Adipose tissue (tissue), 3 donors: Measurements from ENCODE around the gene RUBCNL. TPM values are rescaled to one million over a fixed set of nuclear protein-coding genes. Genes with fewer than 3 reads are reported as not detected.
"Not testable (repeated sequence)": the region's sequence is repeated elsewhere in the genome, so short reads cannot be mapped to it uniquely, and the experiment has no call there.

Experiments
- H3K27ac ChIP-seq: one replicate; pipeline ENCODE4 v1.5.1; 2013; ENCODE audit warnings: low read depth, low read length
- WGBS, 3 donors: extraction: QIAGEN DNeasy Blood & Tissue Kit; methylation state at CpG; one replicate each; pipeline ENCODE4 v1.1.7; 2013; 5-methylcytosine and 5-hydroxymethylcytosine counted together
- polyA plus RNA-seq, 3 donors: library from polyadenylated mRNA; stranded (reverse); fragments of 200-250 nt; gene quantifications; one replicate each; pipeline ENCODE4 v1.2.3, GENCODE V29; 2013
- donor health status: healthy with polysubstance abuse.
- donor health status: Bipolar disorder and iron deficiency.
- donor health status: healthy.

RUBCNL gene
- polyA plus RNA-seq, 3 donors, result 0.35 to 3.0 (median 3.0) TPM

DNA sequence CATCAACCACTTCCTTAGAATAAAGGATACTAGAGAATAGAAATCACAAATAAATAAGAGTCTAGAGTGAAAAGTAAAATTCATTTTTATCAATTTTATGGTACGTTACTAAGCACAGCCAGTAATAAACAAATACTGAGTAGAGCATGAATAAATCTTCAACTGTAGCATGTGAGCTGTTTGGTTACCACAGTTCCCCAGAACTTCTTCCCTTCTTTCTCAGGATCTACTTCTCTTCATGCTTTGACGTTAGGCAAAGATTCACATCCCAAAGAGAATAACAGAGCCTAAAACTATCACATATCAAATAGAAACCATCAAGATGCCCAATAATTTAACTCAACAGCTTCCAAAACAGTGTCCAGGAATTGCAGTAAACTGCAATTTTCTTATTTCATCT, 7.4 kb downstream of the RUBCNL start:
- WGBS, 3 donors, result 60 to 80% (median 64%) methylated on average over 2 of the region's 2 CpGs
- H3K27ac ChIP-seq, result no peak overlapping the region

GRCh38 chr13:46378411-46378810, 8.6 kb downstream of the RUBCNL start:
- no peak overlapping the region for H3K27ac ChIP-seq
- WGBS, 3 donors, result 52 to 94% (median 68%) methylated on average over 2 of the region's 2 CpGs

DNA sequence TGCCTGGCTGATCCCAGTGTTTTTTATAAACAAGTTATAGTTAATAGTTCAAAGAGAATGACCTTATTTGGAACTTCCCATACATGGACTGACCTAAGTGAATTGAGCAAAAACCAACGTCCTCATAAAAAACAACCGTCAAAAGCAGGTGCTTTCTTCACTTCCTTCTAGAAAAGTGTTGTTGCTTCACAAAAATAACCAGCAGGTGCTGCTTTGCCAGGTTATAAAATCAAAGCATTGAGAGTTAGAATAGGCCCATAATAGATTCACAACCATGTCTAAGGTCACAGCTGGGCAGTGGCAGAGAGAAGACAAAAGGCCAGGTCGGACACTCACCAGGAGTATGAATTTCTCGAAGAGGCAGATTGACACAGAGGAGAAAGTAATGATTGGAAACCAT, 9.5 kb downstream of the RUBCNL start:
- WGBS, 3 donors, result 70 to 83% (median 73%) methylated on average over 4 of the region's 4 CpGs
- no peak overlapping the region for H3K27ac ChIP-seq

DNA sequence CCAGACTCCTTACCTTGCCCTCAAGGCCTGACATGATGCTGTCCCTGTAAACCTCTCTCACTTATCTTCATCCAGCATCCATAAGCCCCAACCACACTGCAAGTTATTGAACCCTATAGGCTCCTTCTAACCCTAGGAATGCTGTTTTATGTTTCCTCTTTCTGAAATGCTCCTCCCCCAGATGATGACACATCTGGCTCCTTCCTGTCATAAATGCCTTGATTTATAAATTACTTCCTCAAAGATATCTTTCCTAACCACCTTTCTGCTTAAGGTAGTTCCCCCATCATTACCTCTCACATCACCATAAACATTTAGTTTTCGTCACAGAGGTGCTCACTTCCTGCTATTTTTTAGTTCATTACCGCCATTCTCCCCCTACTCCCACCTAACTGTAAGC, 12.3 kb downstream of the RUBCNL start:
- 55 to 81% (median 60%) methylated on average over 2 of the region's 2 CpGs for WGBS, 3 donors
- no peak overlapping the region for H3K27ac ChIP-seq

GRCh38 chr13:46373623-46374022, 13.4 kb downstream of the RUBCNL start:
- 50 to 60% (median 60%) methylated on average over 1 of the region's 1 CpG for WGBS, 3 donors
- H3K27ac ChIP-seq, result no peak overlapping the region

- WGBS, 3 donors, result 90 to 95% (median 94%) methylated on average over 8 of the region's 8 CpGs
- H3K27ac ChIP-seq, result not testable (repeated sequence)
These were observed 14.1 kb downstream of the RUBCNL start for GRCh38 chr13:46372938-46373337.

DNA sequence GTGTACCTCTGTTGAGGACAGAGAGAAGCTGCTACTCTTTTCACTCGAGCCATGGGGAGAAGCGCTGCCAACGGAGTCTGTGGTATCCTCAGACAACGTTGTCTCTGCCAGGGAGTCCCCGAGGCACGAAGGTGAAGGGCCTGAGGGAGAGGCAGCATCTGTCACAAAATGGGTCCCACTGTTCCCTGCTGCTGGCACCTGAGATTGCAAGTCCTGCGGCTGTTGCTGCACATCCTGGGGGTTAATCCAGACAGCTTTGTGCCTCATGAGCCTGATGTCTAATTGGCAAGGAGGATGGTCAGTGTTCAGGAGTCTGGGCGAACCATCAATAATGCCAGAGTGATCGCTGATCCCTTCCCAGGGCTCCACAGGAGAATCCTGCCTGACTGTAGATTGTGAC, 15.0 kb downstream of the RUBCNL start:
- no peak overlapping the region for H3K27ac ChIP-seq
- WGBS, 3 donors, result 89 to 98% (median 93%) methylated on average over 9 of the region's 9 CpGs

GRCh38 chr13:46369506-46370277, 17.4 kb downstream of the RUBCNL start:
- WGBS, 3 donors, result 17 to 69% (median 20%) methylated on average over 4 of the region's 4 CpGs
- peak overlapping the region; percentile 9 for H3K27ac ChIP-seq

GRCh38 chr13:46367617-46368327, 19.3 kb downstream of the RUBCNL start:
- whole genome bisulfite sequencing, 3 donors, result 77 to 85% (median 81%) methylated on average over 3 of the region's 3 CpGs

GRCh38 chr13:46361276-46361934, 25.6 kb downstream of the RUBCNL start:
- WGBS, 3 donors, result 59 to 83% (median 79%) methylated on average over 7 of the region's 7 CpGs
- no peak overlapping the region for H3K27ac ChIP-seq

More at GRCh38 chr13:46367617-46368327, 19.3 kb downstream of the RUBCNL start:
- H3K27ac ChIP-seq, result no peak overlapping the region

GRCh38 chr13:46360604-46361003, 26.4 kb downstream of the RUBCNL start:
- WGBS, 3 donors, result 87 to 94% (median 90%) methylated on average over 3 of the region's 3 CpGs
- H3K27ac ChIP-seq, result no peak overlapping the region

GRCh38 chr13:46359714-46360113, 27.3 kb downstream of the RUBCNL start:
- 61 to 87% (median 70%) methylated on average over 1 of the region's 1 CpG for WGBS, 3 donors
- H3K27ac ChIP-seq, result no peak overlapping the region

DNA sequence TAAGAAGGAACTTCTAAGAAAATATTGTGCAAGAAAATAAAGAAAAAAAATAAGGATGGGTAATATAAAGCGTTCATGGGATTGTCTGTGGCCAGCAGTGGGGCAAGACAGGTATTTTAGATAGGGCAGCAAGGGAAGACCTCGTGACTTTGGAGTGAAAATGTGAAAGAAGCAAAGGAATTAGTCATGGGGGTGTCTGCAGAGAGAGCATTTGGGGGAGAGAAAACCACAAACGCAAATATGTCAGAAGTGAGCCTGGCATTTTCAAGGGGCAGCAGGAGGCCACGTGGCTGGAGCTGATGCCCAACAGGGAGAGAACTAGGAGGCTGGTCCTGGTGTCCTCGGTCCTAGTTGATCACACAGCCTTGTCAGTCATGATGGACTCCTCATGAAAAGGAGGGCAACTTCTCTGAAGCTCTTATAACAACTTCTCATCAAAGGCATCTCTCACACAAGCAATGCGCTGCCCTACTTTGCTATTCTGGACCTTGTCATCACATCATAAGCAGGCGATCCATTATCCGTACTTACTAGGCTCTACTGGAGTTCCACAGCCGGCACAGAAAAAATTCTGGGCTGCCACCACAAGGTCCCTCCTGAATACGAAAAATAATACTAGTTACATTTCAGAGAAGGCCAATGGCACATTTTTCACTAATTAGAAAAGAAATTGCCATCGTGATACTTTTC, 31.0 kb downstream of the RUBCNL start:
- H3K27ac ChIP-seq, result no peak overlapping the region
- WGBS, 3 donors, result 88 to 92% (median 90%) methylated on average over 11 of the region's 11 CpGs

DNA sequence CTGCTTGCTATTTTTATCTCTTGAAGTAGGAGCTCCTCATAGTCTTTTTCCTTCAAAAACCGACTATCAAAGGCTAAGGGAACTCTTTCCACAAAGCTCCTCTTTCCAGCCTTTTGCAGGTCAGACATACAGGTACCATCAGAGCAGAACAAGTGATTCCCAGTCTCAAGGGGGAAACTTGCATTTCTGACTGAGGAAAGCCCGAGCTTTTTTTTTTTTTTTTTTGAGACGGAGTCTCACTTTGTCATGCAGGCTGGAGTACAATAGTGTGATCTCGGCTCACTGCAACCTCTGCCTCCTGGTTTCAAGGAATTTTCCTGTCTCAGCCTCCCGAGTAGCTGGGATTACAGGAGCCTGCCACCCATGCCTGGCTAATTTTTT, 32.0 kb downstream of the RUBCNL start:
- 65 to 77% (median 72%) methylated on average over 5 of the region's 5 CpGs for WGBS, 3 donors
- no peak overlapping the region for H3K27ac ChIP-seq

- no peak overlapping the region for H3K27ac ChIP-seq
- WGBS, 3 donors, result 58 to 88% (median 68%) methylated on average over 9 of the region's 9 CpGs
These were observed 32.6 kb downstream of the RUBCNL start for GRCh38 chr13:46354156-46355087.

- no peak overlapping the region for H3K27ac ChIP-seq
- 68 to 93% (median 79%) methylated on average over 8 of the region's 8 CpGs for WGBS, 3 donors
These were observed 34.2 kb downstream of the RUBCNL start for GRCh38 chr13:46352805-46353204.

DNA sequence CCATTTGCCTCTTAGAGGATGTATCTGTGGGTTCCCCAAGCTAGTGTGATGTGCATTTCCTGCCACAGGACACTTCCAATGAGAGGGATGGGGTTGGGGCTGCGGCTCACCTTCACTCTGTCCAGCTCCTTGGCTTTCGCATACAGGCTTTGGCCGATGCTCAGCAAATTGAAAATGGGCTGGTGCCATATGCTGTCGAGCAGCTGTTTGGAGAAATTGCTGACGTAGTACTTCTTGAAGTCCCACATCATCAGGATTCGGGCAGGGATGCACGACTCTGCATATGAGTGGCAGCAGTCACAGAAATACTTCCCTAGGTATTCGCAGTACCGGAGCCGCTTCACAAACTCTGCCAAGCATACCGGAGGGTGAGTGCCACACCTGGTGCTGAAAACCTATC, 37.0 kb downstream of the RUBCNL start:
- 92% methylated on average over 11 of the region's 11 CpGs for WGBS, 3 donors

DNA sequence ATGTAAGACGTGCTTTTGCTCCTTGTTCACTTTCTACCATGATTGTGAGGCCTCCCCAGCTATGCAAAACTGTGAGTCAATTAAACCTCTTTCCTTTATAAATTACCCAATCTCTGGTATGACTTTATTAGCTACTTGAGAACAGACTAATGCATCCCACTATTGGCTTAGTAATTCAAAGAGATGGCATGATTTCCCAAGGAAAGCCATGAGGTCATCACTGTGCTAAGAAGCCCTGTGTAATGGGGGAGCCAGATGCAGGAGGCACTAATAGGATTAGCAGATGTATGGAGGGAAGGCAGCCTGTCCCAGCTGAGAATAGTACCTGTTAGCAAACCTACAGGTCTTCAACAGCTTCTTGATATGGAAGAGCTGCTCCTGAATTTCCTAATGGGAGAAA, 38.1 kb downstream of the RUBCNL start:
- no peak overlapping the region for H3K27ac ChIP-seq
- 85 to 94% (median 93%) methylated on average over 1 of the region's 1 CpG for WGBS, 3 donors

More for the DNA sequence above, 37.0 kb downstream of the RUBCNL start:
- H3K27ac ChIP-seq, result no peak overlapping the region
